ENCODE results near the gene ARL4D. TPM values are rescaled to one million over a fixed set of nuclear protein-coding genes. Genes with fewer than 3 reads are reported as not detected.
A peak's percentile ranks its signal among the peaks of the same experiment; 100 is the strongest.

The ARL4D gene
- total and polyA plus RNA-seq, 2 donors (not counting 1 experiment from before 2014, with no cell fraction given) = 11.3 to 14.5 TPM

DNA sequence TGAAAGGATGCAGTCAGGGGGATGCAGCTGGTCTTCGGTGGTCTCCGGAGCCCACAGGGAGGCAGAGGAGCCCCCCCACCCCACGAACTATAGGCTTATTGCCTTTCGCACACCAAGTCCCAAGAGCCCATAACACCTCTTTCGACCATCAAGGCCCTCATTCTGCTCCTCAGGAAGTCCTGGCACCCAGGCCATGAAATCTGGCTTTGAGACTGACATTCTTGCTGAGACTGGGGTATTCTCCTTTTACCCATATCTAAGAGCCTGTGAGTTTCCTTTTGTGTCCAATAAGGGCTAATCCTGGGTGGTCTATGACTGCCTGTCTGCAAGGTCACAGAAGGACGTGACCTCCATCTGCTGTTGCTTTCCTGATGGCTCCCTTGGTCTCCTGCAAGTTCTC lies 6.4 kb upstream of the ARL4D start:
- H3K79me2 ChIP-seq (ENCODE audit: control insufficient read depth, insufficient read depth, low read length) = peaks cover 6% of the 10 kb centered on the region
- Mint-ChIP-seq H3K27me3 (no peaks in the 10 kb centered on the region), H3K9me3 (ENCODE audit: insufficient read depth) (no peaks in the 10 kb centered on the region), H3K4me1 (peaks cover 38% of the 10 kb centered on the region), H3K4me3 (no peak overlapping the region), H3K27ac (peak overlapping the region; percentile 27)
- POLR2A ChIA-PET = interaction anchor here (1.1 to 1.3 kb wide), 2 partner anchors 31 to 91 kb away, joined by 4 read pairs; partner anchors contain the start of gene DHX8
- H3K4me2 ChIP-seq (replicated peaks; ENCODE audit: low read depth, low read length, poor library complexity, severe bottlenecking) = no peak overlapping the region
- H3K4me3 ChIP-seq (ENCODE audit: control extremely low read depth in 1 of 5, extremely low read depth in 1 of 5, insufficient read depth in 1 of 5, low read depth in 2 of 5, low read length in 4 of 5) = no peak overlapping the region
- no peak for TF ChIP-seq EZH2 (IDR thresholded peaks at IDR 0.05; ENCODE audit: borderline replicate concordance, insufficient read depth, low read depth, low read length, poor library complexity, severe bottlenecking)
- TF ChIP-seq, protein P1, sequence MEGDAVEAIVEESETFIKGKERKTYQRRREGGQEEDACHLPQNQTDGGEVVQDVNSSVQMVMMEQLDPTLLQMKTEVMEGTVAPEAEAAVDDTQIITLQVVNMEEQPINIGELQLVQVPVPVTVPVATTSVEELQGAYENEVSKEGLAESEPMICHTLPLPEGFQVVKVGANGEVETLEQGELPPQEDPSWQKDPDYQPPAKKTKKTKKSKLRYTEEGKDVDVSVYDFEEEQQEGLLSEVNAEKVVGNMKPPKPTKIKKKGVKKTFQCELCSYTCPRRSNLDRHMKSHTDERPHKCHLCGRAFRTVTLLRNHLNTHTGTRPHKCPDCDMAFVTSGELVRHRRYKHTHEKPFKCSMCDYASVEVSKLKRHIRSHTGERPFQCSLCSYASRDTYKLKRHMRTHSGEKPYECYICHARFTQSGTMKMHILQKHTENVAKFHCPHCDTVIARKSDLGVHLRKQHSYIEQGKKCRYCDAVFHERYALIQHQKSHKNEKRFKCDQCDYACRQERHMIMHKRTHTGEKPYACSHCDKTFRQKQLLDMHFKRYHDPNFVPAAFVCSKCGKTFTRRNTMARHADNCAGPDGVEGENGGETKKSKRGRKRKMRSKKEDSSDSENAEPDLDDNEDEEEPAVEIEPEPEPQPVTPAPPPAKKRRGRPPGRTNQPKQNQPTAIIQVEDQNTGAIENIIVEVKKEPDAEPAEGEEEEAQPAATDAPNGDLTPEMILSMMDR (IDR thresholded peaks at IDR 0.05) = no peak
- no peak overlapping the region for H2AFZ ChIP-seq (ENCODE audit: insufficient read depth, low read depth, low read length, poor library complexity, severe bottlenecking)
- H3K27ac ChIP-seq (ENCODE audit: low read length in 2 of 2) = no peak overlapping the region
- no peaks in the 10 kb centered on the region for H4K20me1 ChIP-seq (ENCODE audit: control insufficient read depth, insufficient read depth, low read length, poor library complexity, severe bottlenecking)
- H3K9me3 ChIP-seq (ENCODE audit: control extremely low read depth in 1 of 3, control insufficient read depth in 2 of 3, insufficient read depth in 1 of 3, low read length in 2 of 3) = no peaks in the 10 kb centered on the region
- no peak overlapping the region for H3K9ac ChIP-seq (ENCODE audit: low read length)
- no peak for DNase-seq
- intact Hi-C loops (cut with micrococcal nuclease) = loop anchor here (10.0 kb wide), 1 partner anchor 182 kb away; no protein-coding TSS in a partner anchor
- WGBS (ENCODE audit: insufficient coverage) = 50% methylated on average over 5 of the region's 6 CpGs
- CTCF ChIA-PET = interaction anchor here (0.8 to 11.5 kb wide), 8 partner anchors 19 to 368 kb away, joined by 3 to 218 read pairs (median 4); partner anchors contain the start of gene DHX8
- no peaks in the 10 kb centered on the region for H3K36me3 ChIP-seq (replicated peaks in 1 of 2; ENCODE audit: control extremely low read depth in 1 of 2, control insufficient read depth in 1 of 2, extremely low read depth in 1 of 2, insufficient read depth in 2 of 2, low read length in 1 of 2)
- ATAC-seq (ENCODE audit: low read depth) = no peak
- H3K4me1 ChIP-seq (ENCODE audit: control insufficient read depth in 2 of 2, insufficient read depth in 2 of 2, low read length in 2 of 2) = peaks cover 22 to 48% of the 10 kb centered on the region in 2 donors
- no peaks in the 10 kb centered on the region for H3K27me3 ChIP-seq (replicated peaks in 1 of 4; ENCODE audit: control extremely low read depth in 1 of 4, control insufficient read depth in 3 of 4, insufficient read depth in 4 of 4, low read length in 3 of 4)

DNA sequence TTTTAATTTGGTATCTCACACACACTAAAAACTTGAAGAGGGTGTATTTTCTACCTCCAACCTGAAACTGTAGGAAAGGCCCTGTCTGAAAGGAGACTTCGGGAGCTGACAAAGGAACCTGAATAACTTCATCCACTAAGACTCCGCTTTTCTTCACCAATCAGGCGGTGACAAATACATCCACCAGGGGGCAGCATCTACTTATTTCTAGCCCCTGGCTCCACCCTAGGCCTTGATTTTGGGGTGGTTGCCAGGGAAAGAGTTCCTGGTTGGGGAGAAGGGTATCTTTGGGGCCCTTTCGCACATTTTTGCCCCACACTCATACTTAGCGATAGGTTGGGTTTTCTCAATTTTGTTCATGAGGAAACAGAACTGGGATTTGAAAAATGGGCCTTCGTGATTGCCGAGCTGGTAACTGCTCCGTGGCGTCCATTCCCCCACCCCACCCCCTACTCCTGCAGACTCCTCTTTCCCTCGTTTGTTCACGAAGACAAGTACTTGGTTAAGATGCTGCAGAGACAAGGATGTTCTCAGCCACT lies 4.8 kb upstream of the ARL4D start:
- TF ChIP-seq, protein P1 (IDR thresholded peaks at IDR 0.05) = peak; percentile 87
- TF ChIP-seq EZH2 (IDR thresholded peaks at IDR 0.05; ENCODE audit: borderline replicate concordance, insufficient read depth, low read depth, low read length, poor library complexity, severe bottlenecking) = no peak
- H3K9me3 ChIP-seq (ENCODE audit: control extremely low read depth in 1 of 3, control insufficient read depth in 2 of 3, insufficient read depth in 1 of 3, low read length in 2 of 3) = no peaks in the 10 kb centered on the region
- H3K27ac ChIP-seq (ENCODE audit: low read length in 2 of 2) = no peak overlapping the region
- no peaks in the 10 kb centered on the region for H4K20me1 ChIP-seq (ENCODE audit: control insufficient read depth, insufficient read depth, low read length, poor library complexity, severe bottlenecking)
- intact Hi-C loops (cut with micrococcal nuclease) = loop anchor here (1.0 to 10.0 kb wide), 2 partner anchors 89 to 181 kb away; partner anchors contain the start of gene DHX8
- no peaks in the 10 kb centered on the region for H3K36me3 ChIP-seq (replicated peaks in 1 of 2; ENCODE audit: control extremely low read depth in 1 of 2, control insufficient read depth in 1 of 2, extremely low read depth in 1 of 2, insufficient read depth in 2 of 2, low read length in 1 of 2)
- Mint-ChIP-seq H3K9me3 (ENCODE audit: insufficient read depth) (no peaks in the 10 kb centered on the region), H3K27ac (no peak overlapping the region), H3K27me3 (no peaks in the 10 kb centered on the region), H3K4me1 (peaks cover 43% of the 10 kb centered on the region), H3K4me3 (no peak overlapping the region)
- POLR2A ChIA-PET = interaction anchor here (0.5 to 4.3 kb wide), 8 partner anchors 9 to 401 kb away, joined by 3 to 51 read pairs (median 6); partner anchors contain the start of gene DHX8
- no peak overlapping the region for H3K4me3 ChIP-seq (ENCODE audit: control extremely low read depth in 1 of 5, extremely low read depth in 1 of 5, insufficient read depth in 1 of 5, low read depth in 2 of 5, low read length in 4 of 5)
- peak overlapping the region; percentile 50 for H2AFZ ChIP-seq (ENCODE audit: insufficient read depth, low read depth, low read length, poor library complexity, severe bottlenecking)
- CTCF ChIA-PET = interaction anchor here (0.6 to 11.5 kb wide), 31 partner anchors 9 to 1664 kb away, joined by 3 to 218 read pairs (median 4); partner anchors contain the start of genes DHX8 and IFI35
- H3K4me2 ChIP-seq (replicated peaks; ENCODE audit: low read depth, low read length, poor library complexity, severe bottlenecking) = peak overlapping the region; percentile 27
- peaks cover 24 to 50% of the 10 kb centered on the region in 2 donors for H3K4me1 ChIP-seq (ENCODE audit: control insufficient read depth in 2 of 2, insufficient read depth in 2 of 2, low read length in 2 of 2)
- no peak overlapping the region for H3K9ac ChIP-seq (ENCODE audit: low read length)
- peaks cover 1% of the 10 kb centered on the region for H3K79me2 ChIP-seq (ENCODE audit: control insufficient read depth, insufficient read depth, low read length)
- no peaks in the 10 kb centered on the region for H3K27me3 ChIP-seq (replicated peaks in 1 of 4; ENCODE audit: control extremely low read depth in 1 of 4, control insufficient read depth in 3 of 4, insufficient read depth in 4 of 4, low read length in 3 of 4)
- WGBS (ENCODE audit: insufficient coverage) = 67% methylated on average over 3 of the region's 11 CpGs
- ATAC-seq (ENCODE audit: low read depth) = peak; percentile 22
- peak; percentile 90 for DNase-seq
